ENCODE data around the gene ACKR2.

ACKR2 gene, protein sequence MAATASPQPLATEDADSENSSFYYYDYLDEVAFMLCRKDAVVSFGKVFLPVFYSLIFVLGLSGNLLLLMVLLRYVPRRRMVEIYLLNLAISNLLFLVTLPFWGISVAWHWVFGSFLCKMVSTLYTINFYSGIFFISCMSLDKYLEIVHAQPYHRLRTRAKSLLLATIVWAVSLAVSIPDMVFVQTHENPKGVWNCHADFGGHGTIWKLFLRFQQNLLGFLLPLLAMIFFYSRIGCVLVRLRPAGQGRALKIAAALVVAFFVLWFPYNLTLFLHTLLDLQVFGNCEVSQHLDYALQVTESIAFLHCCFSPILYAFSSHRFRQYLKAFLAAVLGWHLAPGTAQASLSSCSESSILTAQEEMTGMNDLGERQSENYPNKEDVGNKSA

DNA sequence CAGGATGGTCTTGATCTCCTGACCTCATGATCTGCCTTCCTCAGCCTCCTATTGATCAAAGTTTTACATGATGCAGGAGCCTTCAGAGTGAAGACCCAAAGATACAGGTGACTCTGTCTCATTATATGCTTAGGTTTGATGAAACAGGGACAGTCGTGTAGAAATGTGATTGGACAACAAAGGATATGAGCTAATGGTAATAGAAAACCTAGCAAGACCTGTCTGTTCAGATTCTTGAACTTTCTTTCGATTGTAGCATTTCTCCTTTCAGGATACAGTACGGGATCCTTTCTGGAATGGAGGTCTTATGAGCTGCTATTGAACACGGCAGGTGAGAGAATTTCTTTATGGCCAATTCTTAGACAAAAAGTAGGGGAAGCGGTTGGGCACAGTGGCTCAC is at the start of gene ACKR2:
TSS of gene ACKR2 (plus strand) at position 244 of the 400 bp plus-strand sequence. CDS start 55,058 bp downstream, outside the sequence.
- DNase-seq, result no peak

- DNase-seq, result no peak
Observed at GRCh38 chr3:42762046-42762724, 47.1 kb upstream of the ACKR2 start.

DNA sequence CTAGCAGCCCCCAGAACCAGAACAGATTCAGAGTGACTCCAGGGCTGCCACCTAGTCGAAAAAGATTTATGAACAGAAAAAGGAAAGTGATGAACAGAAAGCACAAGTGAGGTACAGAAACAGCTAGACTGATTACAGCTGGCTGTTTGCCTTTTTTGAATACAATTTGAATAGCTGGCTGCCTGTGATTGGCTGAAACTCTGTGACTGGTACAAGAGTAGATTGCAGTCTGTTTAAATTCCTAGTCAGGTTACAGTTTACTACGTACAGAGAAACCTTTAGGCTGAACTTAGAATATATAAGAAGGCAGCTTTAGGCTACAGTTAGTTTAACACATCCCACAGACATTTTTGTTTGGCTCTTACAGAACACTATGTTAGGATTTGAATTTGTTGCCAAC is 46.2 kb upstream of the ACKR2 start:
- DNase-seq, result no peak

DNA sequence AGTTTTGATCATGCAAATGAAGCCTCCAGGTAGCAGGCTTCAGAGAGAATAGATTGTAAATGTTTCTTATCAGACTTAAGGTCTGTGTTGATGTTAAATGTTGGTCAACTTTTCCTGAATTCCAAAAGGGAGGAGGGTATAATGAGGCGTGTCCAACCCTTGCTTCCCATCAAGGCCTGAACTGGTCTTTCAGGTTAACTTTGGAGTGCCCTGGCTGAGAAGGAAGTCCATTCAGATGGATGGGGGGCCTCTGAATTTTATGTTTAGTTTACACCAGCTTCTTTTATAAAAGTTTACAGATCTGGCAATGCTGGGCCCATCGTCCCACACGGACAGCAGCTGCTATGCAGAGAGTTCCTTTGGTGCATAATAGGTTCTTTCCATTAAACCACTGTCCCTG is 45.1 kb upstream of the ACKR2 start:
- DNase-seq, result no peak

- no peak for DNase-seq
Observed at GRCh38 chr3:42764561-42765295, 44.5 kb upstream of the ACKR2 start.

GRCh38 chr3:42769477-42770131 is 39.6 kb upstream of the ACKR2 start:
- no peak for DNase-seq

GRCh38 chr3:42771271-42771670 is 38.0 kb upstream of the ACKR2 start:
- no peak for DNase-seq

DNA sequence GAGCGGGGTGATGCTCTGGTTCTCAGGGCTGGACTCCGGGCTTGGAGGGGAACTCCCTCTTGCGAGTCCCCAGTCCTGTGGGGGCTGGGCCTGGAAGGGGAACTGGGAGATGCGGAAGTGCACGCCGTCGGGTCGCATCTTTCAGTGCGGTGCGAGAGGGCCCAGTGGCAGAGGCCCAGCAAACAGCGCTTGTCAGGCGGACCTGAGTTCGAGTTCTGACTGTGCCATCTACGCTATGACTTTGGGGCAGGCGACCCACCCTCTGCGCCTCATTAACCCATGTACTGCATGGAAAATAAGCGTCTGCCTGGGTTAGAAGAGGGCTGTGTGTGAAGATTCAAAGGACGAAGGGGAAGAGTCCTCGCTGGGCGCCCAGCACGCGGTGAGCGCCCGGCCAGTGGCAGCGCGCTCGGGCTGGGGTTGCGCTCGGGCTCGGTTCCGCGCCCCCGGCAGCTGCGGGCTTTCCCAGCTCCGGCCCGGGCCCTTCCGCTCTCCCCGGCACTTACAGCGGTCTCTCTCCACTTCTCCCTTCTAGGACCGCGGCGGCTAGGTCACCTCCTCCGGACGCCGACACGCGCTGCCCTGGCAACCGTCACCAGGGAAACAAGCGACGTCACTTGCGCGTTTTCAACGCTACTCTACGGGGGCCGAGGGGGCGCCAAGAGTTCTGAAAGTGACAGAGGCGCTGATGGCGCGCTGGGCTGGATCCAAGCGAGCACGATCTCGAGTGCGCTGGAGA is 36.4 kb upstream of the ACKR2 start, which contains the start of gene CCDC13:
TSS of gene CCDC13 (minus strand) at position 584 of the 739 bp plus-strand sequence. CDS start 14,908 bp downstream, outside the sequence.
- DNase-seq, result peak; percentile 15

- no peak for DNase-seq
Observed at GRCh38 chr3:42773409-42773751, 35.9 kb upstream of the ACKR2 start.

DNA sequence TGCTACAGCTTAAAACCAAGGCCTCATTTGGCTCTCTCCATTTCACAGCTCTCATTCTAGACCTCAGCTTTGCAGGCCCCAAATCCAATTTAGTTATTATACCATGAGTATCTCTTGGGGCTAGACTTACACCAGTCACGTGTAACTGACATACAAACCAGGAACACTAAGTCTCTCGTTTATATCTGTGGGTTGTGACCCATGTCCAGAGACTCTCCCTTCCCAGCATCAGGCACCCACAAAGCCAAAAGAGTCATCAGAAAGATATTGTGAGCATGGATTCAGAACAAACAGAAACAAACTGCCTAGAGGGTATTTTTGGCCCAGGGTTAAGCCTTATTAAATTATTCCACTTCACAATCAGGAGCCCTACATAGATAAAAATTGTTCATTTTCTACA is 30.6 kb upstream of the ACKR2 start:
- no peak for DNase-seq

- DNase-seq, result no peak
Observed at GRCh38 chr3:42780398-42780797, 28.8 kb upstream of the ACKR2 start.

GRCh38 chr3:42780892-42781700 is 28.1 kb upstream of the ACKR2 start:
- DNase-seq, result no peak

DNA sequence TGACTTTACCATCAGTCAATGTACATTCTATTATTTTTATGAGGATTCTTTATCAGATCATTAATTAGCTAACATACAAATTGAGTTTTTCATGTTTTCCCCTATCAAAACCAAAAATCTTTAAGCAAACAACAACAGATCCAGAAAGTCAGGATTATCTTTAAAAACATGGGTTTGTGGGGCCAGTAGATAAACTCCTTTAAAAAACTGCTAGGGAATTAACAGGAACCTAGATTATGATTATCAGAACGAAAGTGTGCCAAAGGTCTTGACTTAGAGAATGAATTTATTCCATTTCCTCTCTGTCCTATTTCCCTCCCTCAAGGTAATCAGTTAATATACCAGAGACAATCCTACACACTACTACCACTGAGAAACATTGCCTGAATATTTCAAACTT is 23.0 kb upstream of the ACKR2 start:
- no peak for DNase-seq

DNA sequence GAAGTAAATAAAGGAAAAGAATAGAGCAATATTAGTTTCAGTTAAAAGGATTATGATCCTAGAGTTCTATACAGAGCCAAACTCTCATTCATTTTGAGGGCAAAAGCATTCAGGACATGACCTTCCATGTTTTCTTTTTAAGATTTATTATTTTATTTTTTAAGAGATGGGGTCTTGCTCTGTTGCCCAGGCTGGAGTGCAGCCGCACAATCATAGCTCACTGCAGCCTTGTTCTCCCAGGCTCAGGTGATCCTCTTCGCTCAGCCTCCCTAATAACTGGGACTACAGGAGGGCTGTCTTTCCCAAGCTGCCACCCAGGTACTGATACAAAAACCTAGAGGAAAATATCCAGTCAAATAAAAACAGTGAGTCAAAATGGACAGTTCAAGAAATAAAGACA is 22.6 kb upstream of the ACKR2 start:
- no peak for DNase-seq

GRCh38 chr3:42790714-42791229 is 18.5 kb upstream of the ACKR2 start:
- DNase-seq, result no peak

DNA sequence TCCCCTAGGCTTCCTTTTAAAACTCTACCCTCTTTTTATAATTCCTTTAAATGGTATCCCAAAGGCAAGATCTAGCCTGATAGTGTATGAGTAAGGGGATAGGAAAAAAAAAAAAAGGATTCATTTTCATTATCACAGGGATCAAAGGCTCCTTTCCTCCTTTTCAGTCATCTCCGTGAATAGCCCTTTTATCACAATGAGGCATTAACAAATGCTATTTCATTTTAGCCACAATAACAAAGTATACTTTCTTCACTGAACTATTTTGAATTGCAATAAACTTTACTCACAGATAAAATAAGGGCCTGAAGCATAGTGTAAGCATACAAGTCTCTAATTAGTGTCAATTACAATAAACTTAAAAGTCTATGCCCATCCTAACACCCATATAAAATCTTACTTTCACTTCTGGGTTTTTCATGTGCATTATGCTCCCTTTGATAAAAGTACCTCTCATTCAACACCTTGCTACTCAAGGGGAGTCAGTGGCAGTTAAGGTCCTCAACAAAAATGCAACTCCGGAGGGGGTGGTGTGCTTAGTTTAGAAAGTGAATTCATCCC is 13.5 kb upstream of the ACKR2 start:
- no peak for DNase-seq

DNA sequence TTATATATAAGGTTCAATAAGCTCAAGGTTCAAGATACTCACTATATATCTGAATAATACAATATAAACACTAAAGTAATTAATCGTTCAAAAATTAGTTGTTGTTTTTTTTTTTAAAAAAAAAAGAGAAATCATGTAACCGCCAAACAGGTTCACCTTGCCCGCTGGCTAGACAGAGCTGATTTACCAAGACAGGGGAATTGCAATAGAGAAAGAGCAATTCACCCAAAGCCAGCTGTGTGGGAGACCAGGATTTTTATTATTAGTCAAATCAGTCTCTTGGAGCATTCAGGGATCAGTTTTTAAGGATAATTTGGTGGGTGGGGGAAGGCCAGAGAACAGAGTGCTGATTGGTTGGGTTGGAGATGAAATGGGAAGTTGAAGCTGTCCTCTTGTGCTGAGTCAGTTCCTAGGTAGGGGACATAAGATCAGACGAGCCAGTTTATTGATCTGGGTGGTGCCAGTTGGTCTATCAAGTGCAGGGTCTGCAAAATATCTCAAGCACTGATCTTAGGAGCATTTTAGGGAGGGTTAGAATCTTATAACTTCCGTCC is 12.8 kb upstream of the ACKR2 start:
- DNase-seq, result no peak

DNA sequence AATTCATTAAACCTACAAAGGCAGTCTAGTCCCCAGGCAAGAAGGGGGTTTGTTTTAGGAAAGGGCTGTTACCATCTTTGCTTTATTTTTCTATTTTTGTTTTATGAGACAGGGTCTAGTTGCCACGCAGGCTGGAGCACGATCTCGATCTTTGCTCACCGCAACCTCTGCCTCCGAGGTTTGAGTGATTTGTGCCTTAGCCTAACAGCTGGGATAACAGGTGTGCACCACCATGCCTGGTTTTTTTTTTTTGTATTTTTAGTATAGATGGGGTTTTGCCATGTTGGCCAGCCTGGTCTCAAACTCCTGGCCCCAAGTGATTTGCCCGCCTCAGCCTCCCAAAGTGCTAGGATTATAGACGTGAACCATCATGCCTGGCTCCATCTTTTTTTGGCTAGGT is 9.9 kb upstream of the ACKR2 start:
- DNase-seq, result no peak

- DNase-seq, result no peak
Observed at GRCh38 chr3:42800251-42800650, 9.0 kb upstream of the ACKR2 start.

- DNase-seq, result no peak
Observed at GRCh38 chr3:42801048-42801620, 8.1 kb upstream of the ACKR2 start.
